GM18873 (cell line): ENCODE data around the gene TMEM179.

Source experiments
- ATAC-seq: cut with Tn5 transposase; IDR thresholded peaks from one replicate; pipeline ENCODE4 v1.9.1; 2021; ENCODE audit warnings: mild to moderate bottlenecking, moderate library complexity, moderate number of reproducible peaks; ENCODE audit not compliant: unreplicated experiment, low FRiP score

Gene TMEM179

DNA sequence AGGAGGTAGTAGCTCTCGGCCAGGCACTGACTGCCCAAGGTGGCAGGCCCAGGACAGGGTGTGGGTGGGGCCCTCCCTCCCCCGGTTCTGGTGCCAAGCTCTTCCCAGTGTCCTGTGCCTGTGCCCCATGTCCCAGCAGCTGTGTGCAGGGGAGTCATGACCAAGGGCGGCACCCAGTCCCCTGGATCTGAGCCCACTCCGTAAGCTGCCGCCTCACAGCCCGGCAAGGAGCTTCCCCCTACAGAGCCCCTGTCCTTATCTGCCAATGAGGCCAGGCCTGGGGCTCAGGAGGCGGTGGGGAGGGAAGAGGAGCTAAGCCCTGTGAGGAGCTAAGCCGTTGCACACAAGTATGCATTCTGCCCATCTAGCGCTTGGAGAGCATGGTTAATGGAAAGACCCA, 30.6 kb downstream of the TMEM179 start:
- ATAC-seq, result no peak

DNA sequence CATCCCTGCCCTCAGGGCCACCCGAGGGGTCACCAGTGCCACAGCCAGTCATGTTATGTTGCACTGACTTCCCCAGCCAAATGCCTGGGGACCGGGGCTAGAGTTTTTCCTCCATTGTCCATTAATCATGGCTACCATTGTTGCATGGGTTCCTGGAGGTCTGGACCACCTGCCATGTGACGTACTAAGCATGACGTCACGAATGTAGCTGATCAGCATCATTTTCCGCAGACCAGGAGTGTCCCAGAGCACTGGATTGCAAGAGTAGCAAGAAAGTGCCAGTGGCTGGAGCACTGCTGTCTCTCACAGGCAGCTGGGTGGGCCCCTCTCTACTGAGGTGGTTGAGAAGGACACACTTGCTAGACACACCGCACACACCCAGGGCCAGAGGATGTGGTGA, 31.9 kb downstream of the TMEM179 start:
- ATAC-seq, result no peak

DNA sequence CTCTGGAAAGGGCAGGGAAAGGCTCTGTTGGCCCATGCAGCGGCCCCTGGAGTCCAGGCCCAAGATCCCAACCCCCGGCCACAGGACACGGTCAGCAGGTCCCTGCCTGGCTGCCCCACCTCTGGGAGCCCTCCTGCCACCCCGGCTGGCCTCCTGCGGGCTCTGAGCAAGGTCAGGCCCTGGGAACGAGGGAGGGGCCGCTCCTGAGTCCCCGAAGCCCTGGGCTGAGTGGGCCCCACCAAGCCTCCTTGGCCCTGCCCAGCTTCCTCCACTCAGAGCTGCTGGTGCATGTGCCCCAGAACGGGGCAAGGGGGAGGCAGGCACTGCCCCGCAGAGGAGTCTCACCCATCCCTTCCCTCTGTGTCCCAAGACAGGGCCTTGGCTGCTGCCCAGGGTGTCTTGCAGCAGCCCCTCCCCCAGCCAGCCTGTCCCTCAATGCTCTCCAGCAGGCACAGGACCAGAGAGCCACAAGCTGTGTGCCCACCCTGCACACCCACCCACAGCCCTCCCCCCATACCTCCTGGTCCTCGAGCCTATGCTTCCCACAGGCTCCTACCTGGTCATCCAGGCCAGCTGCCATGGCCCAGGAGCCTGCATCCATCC, 32.4 kb downstream of the TMEM179 start:
- ATAC-seq, result no peak

DNA sequence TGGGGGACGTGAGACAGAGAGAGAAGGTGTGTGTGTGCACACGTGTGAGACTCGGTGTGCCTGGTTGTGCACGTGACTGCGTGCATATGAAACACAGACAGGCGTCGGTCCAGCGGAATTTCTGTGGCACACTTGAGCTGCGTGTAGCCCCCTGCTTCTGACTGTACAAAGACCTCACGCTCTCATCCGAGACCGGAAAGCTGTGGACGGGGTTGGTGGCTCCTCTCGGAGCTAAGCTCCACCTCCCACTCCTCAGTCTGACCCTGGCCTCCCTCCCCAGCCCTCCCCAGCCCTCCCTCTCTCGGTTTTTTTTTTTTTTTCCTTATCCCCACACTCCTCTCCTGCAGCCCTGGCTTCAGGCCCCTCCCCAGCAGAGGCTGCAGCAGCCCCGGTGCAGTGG, 33.3 kb downstream of the TMEM179 start:
- no peak for ATAC-seq

DNA sequence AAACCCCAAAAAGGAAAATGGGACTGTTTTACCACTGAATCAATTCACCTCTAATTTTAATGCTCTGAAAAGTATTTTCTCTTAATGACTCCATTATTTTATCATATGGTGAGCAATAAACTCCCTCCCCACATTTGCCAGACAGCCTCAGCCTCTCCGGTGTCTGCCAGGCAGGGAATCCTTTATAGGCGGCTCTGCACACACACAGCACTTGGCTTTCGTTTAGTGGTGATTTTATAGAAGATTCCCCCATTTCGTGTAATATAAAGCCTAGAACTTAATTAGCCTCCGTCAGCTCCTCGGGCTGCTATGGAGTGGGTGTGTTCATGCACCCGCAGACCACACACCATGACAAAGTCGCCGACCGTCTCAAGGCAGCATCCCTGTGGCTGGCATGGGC, 35.1 kb downstream of the TMEM179 start:
- ATAC-seq, result no peak

DNA sequence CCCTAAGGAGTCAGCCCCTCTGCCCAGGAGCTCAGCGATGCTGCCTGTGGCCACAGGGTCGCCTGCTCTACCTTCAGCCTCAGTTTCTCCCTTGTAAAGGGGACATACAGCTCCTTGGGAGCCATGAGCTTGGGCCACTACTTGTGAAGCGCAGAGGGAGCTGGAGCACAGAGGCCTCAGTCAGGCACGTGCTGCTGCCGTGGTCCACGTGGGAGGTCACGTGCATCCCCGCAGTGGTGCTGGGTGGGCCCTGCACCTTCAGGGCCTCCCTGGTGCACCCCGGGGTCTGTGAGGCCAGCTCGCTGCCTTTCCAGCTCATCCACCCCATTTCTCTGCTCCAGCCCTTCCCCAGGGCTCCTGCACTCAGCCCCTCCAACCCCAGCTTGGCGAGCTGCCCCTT, 36.0 kb downstream of the TMEM179 start:
- ATAC-seq, result no peak

DNA sequence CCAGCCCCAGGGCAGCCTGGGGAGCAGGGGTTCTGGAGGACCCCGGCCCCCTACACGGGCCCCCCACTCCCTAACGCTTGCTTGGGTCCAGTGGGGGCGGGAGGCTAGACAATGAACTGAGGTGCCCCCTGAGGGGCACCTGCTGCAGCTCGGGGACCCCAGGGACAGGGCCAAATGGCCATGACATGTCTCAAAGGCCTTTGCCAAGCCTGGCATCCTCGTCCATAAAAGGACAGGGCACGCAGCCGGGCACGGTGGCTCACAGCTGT, 36.7 kb downstream of the TMEM179 start:
- no peak for ATAC-seq

DNA sequence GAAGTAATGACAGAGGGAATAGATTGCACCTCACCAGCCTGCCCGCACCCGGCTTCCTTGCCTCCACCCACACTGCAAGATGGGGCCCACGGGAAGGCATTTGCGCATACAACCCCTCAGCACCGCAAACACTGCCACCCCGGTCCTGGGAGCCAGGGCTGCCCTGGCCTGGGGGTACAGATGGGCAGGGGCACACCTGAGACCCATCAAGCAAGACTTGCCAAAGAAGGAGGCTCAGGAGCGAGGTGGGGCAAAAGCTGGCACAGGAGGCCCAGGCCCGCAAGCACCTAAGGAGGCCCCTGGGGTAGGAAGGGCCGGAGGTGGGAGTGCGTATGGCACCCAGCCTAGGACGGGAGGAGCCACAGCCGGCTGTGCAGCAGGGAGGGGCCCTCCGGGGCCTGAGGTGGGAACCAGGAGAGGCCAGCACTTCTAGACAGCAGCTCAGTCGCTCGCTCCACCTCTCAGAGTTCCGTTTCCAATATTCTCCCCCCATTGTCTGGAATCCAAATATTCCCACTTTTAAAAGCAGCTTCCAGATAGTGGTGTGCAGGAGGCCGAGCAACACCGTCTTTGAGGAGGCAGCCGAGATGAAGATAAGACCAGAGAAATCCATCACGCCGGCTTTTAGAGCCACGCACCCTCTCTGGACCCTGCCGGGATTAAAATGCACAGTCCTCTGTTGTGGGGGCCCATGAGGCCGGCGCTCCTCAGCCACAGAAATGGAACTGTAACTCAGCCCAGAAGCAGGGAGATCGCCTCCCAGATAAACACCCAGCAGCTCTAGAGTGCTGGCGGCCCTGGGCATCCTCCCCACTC, 37.2 kb downstream of the TMEM179 start:
- no peak for ATAC-seq

DNA sequence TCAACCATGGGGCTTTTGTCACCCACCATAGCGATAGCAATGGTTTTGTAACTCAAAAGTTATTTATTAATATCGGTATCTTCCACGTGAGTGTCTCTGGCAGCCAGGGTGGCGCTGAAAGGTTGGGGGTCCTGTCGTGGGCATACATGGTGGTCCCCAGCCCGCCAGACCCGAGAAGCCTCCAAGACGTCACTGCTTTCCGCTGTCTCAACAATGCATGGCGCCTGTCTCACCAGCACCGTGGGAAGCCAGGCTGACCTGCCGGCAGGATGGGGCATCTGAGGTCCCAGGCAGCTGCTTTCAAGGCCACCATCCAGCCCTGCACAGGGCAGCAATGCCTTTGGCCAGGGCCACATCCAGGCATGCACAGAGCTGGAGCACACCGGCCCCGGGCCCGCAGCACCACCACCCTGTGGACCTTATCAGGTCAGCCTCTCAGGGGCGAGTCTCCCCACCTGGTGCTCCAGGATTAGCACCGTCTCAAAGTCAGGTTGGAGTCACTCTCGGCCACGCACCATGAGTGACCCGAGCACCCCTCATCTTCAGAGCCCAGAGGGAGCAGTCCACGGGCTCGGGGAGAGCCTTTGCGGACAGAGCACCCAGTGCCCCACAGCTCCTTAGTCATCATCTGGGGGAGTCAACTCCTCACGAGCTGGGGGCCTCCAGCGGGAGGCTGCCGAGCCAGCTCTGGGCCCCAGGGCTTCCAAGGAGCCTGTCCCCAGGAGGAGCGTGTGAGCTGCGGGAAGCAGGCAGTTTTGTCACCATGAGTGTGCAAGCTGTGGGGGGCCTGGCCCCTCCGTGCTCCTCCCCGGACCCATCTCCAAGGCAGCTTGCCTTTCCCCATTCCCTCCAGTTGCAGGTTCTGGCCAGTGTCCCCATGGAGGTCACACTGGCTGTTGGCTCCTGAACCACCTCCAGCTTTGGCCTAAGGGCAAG, 39.6 kb downstream of the TMEM179 start:
- ATAC-seq, result no peak

DNA sequence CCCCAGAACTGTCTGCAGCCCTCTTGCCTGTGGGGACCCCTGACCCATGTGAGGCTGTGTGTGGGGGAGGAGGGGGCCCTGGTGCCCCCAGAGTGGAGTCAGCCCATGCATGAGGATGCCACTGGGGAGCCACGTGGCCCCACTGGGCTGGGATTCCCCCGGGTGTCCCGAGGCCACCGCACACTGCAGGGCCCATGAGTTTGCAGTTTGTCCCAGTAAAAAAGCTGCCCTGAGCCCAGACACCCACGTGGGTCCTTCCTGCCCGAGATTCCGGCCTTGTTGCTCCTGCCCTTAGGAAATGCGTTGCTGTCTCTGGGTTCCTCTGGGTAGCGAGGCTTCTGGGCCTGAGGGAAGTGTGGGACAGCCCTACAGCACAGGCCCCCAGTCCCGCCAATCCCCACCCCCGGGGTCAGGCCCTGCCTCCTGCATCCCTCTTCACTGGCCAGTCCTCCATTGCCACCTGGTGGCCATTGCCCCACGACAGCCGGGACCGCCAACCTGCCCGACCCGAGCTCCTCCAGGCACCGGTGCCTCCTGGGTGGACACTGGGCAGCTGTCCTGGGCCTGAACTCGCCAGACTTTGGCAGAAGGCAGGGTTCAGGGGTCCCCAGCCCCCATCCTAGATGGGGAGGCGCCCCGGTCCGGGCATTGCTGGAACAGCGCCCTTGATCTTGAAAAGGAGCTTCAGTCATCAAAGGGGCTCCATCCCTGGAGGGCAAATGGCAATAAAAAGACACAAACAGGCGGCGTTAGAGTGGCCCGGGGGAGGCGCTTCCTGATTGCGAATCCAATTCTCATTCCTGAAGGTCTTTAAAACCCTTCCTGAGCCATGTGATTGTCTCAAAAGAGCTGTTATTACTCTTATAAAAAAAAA, 40.6 kb downstream of the TMEM179 start:
- no peak for ATAC-seq

DNA sequence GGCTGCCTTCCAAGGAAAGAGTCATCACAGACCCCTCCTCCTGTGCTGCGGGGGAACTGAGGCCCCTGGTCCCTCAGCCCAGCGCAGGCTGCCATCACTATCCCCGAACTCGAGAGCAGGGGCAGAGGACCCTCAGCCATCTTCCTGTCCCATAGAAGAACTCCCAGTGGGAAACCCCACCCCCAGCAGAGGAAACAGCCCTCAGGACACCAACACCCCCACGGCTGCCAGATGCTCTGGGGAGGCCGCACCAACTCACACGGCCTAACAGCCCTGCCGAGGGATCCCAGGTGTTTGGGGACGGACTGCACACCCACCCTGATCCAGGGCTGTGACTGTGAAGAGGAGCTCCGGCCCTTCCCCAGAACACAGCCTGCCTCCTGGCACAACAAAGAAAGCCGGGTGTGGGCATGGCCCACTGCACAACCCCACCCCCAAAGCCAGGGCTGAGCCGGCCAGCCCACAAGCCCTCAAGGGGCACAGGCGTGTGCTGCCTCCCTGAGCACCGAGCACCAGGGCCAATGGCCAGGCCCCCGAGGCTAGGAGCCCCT, 41.3 kb downstream of the TMEM179 start:
- ATAC-seq, result no peak

DNA sequence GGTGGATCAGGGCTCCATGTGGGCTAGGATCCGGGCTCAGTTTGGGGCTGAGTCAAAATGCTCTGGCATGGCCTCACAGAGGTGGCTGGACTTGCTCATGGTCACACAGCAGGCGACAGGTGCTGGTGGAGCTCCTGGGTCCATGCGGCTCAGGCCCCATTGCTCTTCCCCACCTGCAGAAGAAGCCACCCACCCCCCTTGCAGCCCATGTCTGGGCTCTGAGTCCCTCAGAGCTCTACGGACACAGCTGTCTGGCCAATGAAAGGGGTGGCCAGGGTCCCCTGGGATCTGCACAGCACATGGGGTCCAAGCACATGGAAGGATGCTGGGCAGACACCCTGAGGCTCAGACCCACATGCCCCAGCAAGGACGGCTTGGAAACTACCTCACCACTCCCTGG, 42.0 kb downstream of the TMEM179 start:
- no peak for ATAC-seq

DNA sequence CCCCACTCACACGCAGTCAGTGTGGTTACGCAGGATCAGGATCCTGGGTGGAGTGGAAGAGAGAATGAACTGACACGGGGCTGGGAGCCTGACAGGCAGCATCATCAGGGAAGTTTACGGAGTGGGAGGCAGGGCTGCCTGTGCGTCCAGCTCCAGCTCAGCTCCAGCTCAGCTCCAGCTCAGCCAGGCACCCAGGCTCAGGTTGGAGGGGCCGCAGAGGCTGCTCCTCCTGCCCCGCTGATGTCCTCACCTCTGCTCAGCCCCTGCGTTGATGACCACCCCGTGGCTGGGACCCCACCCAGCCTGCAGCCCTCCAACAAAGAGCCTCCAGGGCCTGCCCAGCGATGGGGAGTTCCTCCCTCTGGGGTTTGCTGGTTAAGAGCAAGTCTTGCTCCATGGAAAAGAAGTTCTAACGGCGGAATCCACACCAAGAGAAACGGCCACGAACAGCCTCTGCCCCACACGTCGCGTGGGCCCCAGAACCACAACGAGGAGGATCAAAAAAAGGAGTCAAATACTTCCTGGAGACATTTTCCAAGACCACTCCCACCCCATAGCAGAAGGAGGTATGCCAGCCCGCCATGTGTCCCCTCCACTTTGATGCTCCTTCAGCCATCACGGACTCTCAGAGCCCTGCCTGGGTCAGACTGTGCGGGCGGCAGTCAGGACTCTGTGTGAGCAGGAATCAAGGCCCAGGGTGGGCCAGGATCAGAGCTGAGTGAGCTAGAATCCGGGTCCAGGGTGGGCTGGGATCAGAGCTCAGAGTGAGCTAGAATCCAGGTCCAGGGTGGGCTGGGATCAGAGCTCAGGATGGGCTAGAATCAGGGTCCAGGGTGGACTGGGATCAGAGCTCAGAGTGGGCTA, 42.7 kb downstream of the TMEM179 start:
- ATAC-seq, result no peak

DNA sequence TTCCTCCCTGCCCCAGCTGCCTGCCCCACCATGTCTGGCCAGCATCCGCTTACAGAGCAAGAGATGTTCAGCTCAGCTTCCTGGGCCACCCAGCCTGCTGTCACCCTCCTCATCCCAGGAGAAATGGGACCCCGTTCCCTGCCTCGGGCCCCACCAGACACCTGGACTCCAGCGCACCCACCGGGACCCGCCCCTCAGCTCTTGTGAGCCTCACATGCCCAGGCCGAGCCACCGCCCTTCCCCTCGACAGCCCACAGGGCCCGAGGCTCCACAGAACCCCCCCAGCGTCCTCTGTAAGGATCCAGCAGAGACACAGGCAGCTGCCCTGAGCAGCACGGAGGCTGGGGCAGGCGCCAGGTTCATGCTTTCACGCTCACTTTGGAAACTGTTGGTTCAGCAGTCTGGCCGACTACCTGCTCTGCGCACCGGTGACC, 43.4 kb downstream of the TMEM179 start:
- no peak for ATAC-seq

DNA sequence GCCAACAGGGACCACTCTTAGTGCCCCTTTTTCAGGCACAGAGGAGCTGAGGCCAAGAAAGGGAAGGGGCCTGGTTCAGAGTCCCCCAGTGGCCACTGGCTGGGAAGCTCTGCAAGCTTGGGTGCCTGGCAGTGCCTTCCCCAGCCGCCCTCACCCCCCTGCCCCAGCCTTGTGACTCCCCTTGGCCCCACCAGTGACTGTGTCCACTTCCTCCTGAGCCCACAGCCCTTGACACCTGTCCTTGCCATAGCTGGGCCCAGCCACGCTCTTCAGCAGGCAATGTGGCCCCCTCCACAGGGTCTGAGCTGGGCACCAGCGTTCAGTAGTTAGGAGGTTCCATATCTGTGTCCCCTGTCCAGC, 44.0 kb downstream of the TMEM179 start:
- ATAC-seq, result no peak

DNA sequence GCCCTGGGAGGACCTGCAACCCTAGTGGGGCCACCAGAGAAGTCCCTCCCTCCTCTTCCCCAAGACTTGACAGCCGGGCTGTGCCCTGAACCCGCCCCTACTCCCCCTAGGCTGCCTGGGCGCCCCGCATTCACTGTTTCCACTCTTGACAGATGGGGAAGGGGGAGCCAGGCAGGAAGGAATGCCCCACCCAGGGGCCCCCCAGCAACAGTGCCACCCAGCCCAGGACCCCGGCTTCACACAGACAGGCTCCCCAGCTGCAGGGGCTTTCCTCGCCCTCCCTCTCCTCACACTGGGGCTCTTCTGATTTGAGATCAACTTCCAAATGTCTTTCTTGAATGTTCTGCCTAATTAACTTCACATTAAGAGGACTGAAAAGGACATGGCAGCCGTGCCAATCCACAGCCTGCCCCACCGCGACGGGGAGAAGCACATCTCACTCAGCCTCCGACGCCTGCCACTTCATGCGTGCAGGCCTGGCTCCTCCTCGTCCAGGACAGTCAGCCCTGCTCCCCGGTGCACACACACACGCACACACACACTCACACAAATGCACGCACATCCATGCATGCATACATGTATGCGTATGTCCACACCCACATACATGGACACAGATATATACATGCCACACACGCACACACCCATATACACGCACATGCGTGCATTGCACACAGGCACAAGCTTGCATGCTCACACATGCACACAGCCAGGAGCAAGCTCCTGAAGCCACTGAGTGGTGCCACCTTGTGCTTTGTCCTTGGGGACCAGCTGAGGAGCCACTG, 44.6 kb downstream of the TMEM179 start:
- ATAC-seq, result no peak

DNA sequence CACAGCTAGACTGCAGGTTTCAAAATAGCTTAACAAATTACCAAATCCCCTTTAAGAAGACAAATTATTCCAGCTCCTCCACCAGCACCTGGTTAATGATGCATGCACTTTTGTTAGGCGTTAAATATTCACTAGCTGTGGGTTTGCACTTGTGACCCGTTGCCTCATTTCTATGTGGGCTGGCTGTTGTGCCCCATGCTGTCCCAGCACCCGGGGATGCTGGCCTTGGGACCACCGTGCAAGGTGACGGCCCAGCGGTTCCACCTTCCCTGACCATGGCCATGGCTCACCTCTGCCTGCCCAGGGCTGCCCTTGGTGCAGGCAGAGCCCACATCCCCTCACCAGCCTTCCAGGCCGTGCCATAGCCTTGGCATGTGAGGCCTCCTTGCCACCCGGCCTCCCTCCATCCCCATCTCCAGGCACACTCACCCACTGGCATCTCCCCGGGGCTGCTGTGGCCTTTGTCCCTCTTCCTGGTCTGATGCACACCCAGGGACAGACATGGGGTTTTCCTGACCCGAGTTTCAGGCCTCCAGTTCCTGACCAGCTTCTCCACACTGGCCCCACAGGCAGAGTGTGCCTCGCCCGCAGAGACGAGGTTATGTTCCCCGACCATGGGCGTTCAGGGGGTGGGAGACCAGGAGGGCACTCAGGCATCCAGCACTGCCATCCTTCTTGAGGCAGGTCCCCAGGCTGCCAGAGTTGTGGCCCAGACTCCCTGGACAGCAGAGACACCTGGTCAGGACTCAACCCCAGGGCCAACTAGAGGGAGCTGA, 45.4 kb downstream of the TMEM179 start:
- no peak for ATAC-seq
